Left colon (tissue), 2 donors: ENCODE results near the gene SPATA32. TPM values are rescaled to one million over a fixed set of nuclear protein-coding genes. Genes with fewer than 3 reads are reported as not detected.
"Not testable (repeated sequence)": the region's sequence is repeated elsewhere in the genome, so short reads cannot be mapped to it uniquely, and the experiment has no call there.

Experiments used
- ATAC-seq: fragments of 200-7000 bp; cut with Tn5 transposase; one replicate; pipeline ENCODE4 v1.9.1; 2020; ENCODE audit warnings: mild to moderate bottlenecking, moderate library complexity
- DNase-seq, 2 donors: peaks; one replicate each; pipeline ENCODE4 v3.0.0-alpha.2; 2020
- intact Hi-C, 2 donors: fragments of 100-400 bp; cut with DNase I in 1 of 2; cut with micrococcal nuclease in 1 of 2; formaldehyde crosslinking; loops; one replicate each; pipeline versions ENCODE4 v1.11.2 to v1.14.0; 2022; cut with DNase I, micrococcal nuclease
- total RNA-seq, 2 donors: library from RNA; stranded (reverse); fragmentation: NEBNext Ultra II Directional; extraction: Animal tissue kit (Norgen Biotek cat#: 25700); gene quantifications; one replicate each; pipeline ENCODE4 v1.2.1, GENCODE V29; 2021
- donor health status: DM: no; HTN: no; CAD: no.
- donor health status: DM: yes; HTN: yes; CAD: no.

Gene SPATA32
- total RNA-seq, 2 donors from 2014 or later: not detected

- peak; percentile 49 for ATAC-seq
- intact Hi-C loops: no loop called here
- DNase-seq: no peak
Observed at GRCh38 chr17:45256114-45256966, 5.6 kb downstream of the SPATA32 start.

- DNase-seq: no peak
- no peak for ATAC-seq
- intact Hi-C loops: no loop called here
Observed at GRCh38 chr17:45255358-45255757, 6.5 kb downstream of the SPATA32 start.

- DNase-seq (no peak), ATAC-seq (no peak)
- intact Hi-C loops: no loop called here
Observed at GRCh38 chr17:45253879-45254278, 8.0 kb downstream of the SPATA32 start.

GRCh38 chr17:45253237-45253636, 8.7 kb downstream of the SPATA32 start:
- ATAC-seq, intact Hi-C loops, DNase-seq: not testable (repeated sequence)

- intact Hi-C loops: no loop called here
- ATAC-seq: peak; percentile 10
- DNase-seq: no peak
Observed at GRCh38 chr17:45251931-45252330, 10.0 kb downstream of the SPATA32 start.

- peak; percentile 68 to 84 for DNase-seq
- intact Hi-C loops: no loop called here
- peak; percentile 70 for ATAC-seq
Observed at GRCh38 chr17:45248132-45248957, 13.5 kb downstream of the SPATA32 start.

- intact Hi-C loops: no loop called here
- peak; percentile 98 to 99 for DNase-seq
- ATAC-seq: peak; percentile 86
Observed at GRCh38 chr17:45247429-45248131, 14.3 kb downstream of the SPATA32 start.

- ATAC-seq (no peak), DNase-seq (peak in 1 of 2 donors; percentile 54)
- intact Hi-C loops: no loop called here
Observed at GRCh38 chr17:45246861-45247428, 14.9 kb downstream of the SPATA32 start.

- intact Hi-C loops: no loop called here
- ATAC-seq (no peak), DNase-seq (no peak)
Observed at GRCh38 chr17:45246338-45246737, 15.6 kb downstream of the SPATA32 start.

GRCh38 chr17:45244725-45245656, 16.9 kb downstream of the SPATA32 start:
- DNase-seq: no peak
- ATAC-seq: no peak
- intact Hi-C loops: no loop called here

GRCh38 chr17:45243750-45244149, 18.1 kb downstream of the SPATA32 start:
- ATAC-seq (peak; percentile 54), DNase-seq (peak; percentile 83 to 85)
- intact Hi-C loops: no loop called here

- ATAC-seq (no peak), DNase-seq (no peak)
- intact Hi-C loops: no loop called here
Observed at GRCh38 chr17:45242029-45242414, 19.9 kb downstream of the SPATA32 start.

GRCh38 chr17:45241328-45242028, 20.4 kb downstream of the SPATA32 start:
- intact Hi-C loops: no loop called here
- peak in 1 of 2 donors; percentile 66 for DNase-seq
- peak; percentile 45 for ATAC-seq

GRCh38 chr17:45240905-45241327, 21.0 kb downstream of the SPATA32 start:
- intact Hi-C loops: no loop called here
- DNase-seq (no peak), ATAC-seq (no peak)

GRCh38 chr17:45238155-45238774, 23.6 kb downstream of the SPATA32 start:
- intact Hi-C loops: no loop called here
- DNase-seq (no peak), ATAC-seq (no peak)

- DNase-seq (no peak), ATAC-seq (no peak)
- intact Hi-C loops: no loop called here
Observed at GRCh38 chr17:45237686-45238085, 24.2 kb downstream of the SPATA32 start.

GRCh38 chr17:45236282-45236606, 25.6 kb downstream of the SPATA32 start:
- intact Hi-C loops: no loop called here
- DNase-seq (no peak), ATAC-seq (no peak)
